T-helper 9 cell (primary cell): ENCODE data around the gene CATSPERD.
A peak's percentile ranks its signal among the peaks of the same experiment; 100 is the strongest.
"Not testable (repeated sequence)": the region's sequence is repeated elsewhere in the genome, so short reads cannot be mapped to it uniquely, and the experiment has no call there.

Experiments used
- DNase-seq: peaks from one replicate; pipeline ENCODE4 v3.0.0-alpha.2; 2020

CATSPERD gene

GRCh38 chr19:5686647-5687359, 33.6 kb upstream of the CATSPERD start:
- DNase-seq: peak; percentile 96

- no peak for DNase-seq
Observed at GRCh38 chr19:5687360-5688198, 32.9 kb upstream of the CATSPERD start.

GRCh38 chr19:5688262-5688881, 32.1 kb upstream of the CATSPERD start:
- not testable (repeated sequence) for DNase-seq

- DNase-seq: peak; percentile 100
Observed at GRCh38 chr19:5690125-5690954, 30.1 kb upstream of the CATSPERD start, which contains the start of gene RPL36. Gene RPL36 (plus strand): TSS chr19:5690295. CDS start chr19:5690508, 213 bp downstream.

- DNase-seq: peak; percentile 41
Observed at GRCh38 chr19:5690955-5691821, 29.2 kb upstream of the CATSPERD start.

GRCh38 chr19:5691822-5692722, 28.4 kb upstream of the CATSPERD start:
- DNase-seq: no peak

GRCh38 chr19:5692723-5693194, 27.7 kb upstream of the CATSPERD start:
- DNase-seq: no peak

- DNase-seq: no peak
Observed at GRCh38 chr19:5693195-5694166, 27.0 kb upstream of the CATSPERD start.

GRCh38 chr19:5694167-5694955, 26.1 kb upstream of the CATSPERD start:
- no peak for DNase-seq

GRCh38 chr19:5694956-5695648, 25.3 kb upstream of the CATSPERD start:
- no peak for DNase-seq

- DNase-seq: no peak
Observed at GRCh38 chr19:5695649-5696195, 24.7 kb upstream of the CATSPERD start.

GRCh38 chr19:5696196-5697021, 24.0 kb upstream of the CATSPERD start:
- DNase-seq: no peak

- no peak for DNase-seq
Observed at GRCh38 chr19:5697022-5697889, 23.2 kb upstream of the CATSPERD start.

GRCh38 chr19:5697890-5698634, 22.4 kb upstream of the CATSPERD start:
- no peak for DNase-seq
